ENCODE data around the gene IGSF9. TPM values are rescaled to one million over a fixed set of nuclear protein-coding genes. Genes with fewer than 3 reads are reported as not detected.

Gene IGSF9
- total and polyA plus RNA-seq, 2 of the 13 experiments (the other 11 are each of a cell fraction or from before 2014, with no cell fraction given) = 0.03 TPM; not detected in 1

GRCh38 chr1:159922511-159923202, 22.8 kb downstream of the IGSF9 start (continued):
- TF ChIP-seq, protein P1, sequence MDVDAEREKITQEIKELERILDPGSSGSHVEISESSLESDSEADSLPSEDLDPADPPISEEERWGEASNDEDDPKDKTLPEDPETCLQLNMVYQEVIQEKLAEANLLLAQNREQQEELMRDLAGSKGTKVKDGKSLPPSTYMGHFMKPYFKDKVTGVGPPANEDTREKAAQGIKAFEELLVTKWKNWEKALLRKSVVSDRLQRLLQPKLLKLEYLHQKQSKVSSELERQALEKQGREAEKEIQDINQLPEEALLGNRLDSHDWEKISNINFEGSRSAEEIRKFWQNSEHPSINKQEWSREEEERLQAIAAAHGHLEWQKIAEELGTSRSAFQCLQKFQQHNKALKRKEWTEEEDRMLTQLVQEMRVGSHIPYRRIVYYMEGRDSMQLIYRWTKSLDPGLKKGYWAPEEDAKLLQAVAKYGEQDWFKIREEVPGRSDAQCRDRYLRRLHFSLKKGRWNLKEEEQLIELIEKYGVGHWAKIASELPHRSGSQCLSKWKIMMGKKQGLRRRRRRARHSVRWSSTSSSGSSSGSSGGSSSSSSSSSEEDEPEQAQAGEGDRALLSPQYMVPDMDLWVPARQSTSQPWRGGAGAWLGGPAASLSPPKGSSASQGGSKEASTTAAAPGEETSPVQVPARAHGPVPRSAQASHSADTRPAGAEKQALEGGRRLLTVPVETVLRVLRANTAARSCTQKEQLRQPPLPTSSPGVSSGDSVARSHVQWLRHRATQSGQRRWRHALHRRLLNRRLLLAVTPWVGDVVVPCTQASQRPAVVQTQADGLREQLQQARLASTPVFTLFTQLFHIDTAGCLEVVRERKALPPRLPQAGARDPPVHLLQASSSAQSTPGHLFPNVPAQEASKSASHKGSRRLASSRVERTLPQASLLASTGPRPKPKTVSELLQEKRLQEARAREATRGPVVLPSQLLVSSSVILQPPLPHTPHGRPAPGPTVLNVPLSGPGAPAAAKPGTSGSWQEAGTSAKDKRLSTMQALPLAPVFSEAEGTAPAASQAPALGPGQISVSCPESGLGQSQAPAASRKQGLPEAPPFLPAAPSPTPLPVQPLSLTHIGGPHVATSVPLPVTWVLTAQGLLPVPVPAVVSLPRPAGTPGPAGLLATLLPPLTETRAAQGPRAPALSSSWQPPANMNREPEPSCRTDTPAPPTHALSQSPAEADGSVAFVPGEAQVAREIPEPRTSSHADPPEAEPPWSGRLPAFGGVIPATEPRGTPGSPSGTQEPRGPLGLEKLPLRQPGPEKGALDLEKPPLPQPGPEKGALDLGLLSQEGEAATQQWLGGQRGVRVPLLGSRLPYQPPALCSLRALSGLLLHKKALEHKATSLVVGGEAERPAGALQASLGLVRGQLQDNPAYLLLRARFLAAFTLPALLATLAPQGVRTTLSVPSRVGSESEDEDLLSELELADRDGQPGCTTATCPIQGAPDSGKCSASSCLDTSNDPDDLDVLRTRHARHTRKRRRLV (CRISPR knock-in tag; IDR thresholded peaks at IDR 0.05) = no peak
- no peak for TF ChIP-seq LCORL (IDR thresholded peaks at IDR 0.05)
- TF ChIP-seq LCORL (CRISPR knock-in tag; IDR thresholded peaks at IDR 0.05) = no peak

DNA sequence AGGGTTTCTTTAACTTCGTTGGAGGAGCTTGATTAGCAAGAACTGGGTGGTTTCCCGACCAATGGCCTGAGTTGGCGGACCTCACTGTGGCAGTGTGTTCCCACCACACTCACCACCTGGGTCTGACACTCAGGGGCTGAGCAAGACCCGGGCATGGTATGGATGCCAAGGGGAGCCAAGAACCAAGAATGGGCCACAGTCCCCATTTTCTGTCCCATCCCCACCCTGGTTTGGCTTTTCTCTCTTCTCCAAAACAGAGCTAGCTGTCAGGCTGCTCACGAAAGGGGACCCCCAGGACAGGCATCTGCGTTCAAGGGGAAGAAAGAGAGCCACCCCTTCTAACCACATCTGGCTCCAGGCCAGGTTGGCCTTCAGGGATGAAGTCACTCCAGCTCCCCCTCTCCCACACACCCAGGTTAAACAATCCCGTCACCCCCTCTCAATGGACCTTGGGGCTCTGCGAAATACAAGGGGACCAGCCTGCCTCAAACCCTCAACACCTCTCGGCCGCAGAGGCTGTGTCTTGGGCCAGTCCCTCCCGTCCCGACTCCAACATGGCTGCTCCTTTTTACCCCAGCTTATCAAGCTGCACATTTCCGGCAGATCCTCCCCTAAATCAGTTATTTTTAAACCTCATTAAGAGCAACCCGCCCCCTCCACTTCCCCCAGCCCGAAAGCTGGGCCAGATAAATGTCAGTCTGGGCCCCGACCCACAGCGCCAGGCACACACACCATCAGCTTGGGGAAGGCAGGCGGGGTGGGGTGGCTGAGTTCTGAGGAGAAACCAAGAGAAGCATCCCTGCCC, 23.5 kb downstream of the IGSF9 start:
- peaks cover 41% of the 10 kb centered on the region for H3K4me1 ChIP-seq (ENCODE audit: insufficient read depth, low read length)
- H4K20me1 ChIP-seq (ENCODE audit: insufficient read depth, low read length) = no peaks in the 10 kb centered on the region
- TF ChIP-seq ZFP41 (CRISPR knock-in tag; IDR thresholded peaks at IDR 0.05; ENCODE audit: borderline replicate concordance) (no peak), RFXANK (CRISPR knock-in tag; IDR thresholded peaks at IDR 0.05) (no peak)
- TF ChIP-seq, protein P2, sequence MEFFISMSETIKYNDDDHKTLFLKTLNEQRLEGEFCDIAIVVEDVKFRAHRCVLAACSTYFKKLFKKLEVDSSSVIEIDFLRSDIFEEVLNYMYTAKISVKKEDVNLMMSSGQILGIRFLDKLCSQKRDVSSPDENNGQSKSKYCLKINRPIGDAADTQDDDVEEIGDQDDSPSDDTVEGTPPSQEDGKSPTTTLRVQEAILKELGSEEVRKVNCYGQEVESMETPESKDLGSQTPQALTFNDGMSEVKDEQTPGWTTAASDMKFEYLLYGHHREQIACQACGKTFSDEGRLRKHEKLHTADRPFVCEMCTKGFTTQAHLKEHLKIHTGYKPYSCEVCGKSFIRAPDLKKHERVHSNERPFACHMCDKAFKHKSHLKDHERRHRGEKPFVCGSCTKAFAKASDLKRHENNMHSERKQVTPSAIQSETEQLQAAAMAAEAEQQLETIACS (CRISPR knock-in tag; IDR thresholded peaks at IDR 0.05) = no peak
- TF ChIP-seq, protein P3, sequence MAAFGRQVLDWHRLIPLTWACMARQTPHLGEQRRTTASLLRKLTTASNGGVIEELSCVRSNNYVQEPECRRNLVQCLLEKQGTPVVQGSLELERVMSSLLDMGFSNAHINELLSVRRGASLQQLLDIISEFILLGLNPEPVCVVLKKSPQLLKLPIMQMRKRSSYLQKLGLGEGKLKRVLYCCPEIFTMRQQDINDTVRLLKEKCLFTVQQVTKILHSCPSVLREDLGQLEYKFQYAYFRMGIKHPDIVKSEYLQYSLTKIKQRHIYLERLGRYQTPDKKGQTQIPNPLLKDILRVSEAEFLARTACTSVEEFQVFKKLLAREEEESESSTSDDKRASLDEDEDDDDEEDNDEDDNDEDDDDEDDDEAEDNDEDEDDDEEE (CRISPR knock-in tag; IDR thresholded peaks at IDR 0.05) = no peak
- no peak overlapping the region for H3K9ac ChIP-seq (ENCODE audit: insufficient read depth, low read depth, low read length)
- no peaks in the 10 kb centered on the region for H3K9me3 ChIP-seq (ENCODE audit: low read length)
- no peaks in the 10 kb centered on the region for H3K36me3 ChIP-seq (replicated peaks in 1 of 2; ENCODE audit: control insufficient read depth in 1 of 2, insufficient read depth in 2 of 2, low read length in 2 of 2)
- in situ Hi-C loops (cut with HindIII; ENCODE audit: extremely low pct_ligation_motif_present, low pct_unique_long_range_greater_than_20kb) (no loop called here), intact Hi-C loops (cut with micrococcal nuclease; ENCODE audit: unreplicated experiment) (no loop called here)
- no TSS peak for BruUV-seq (replicated peaks)
- ATAC-seq (no peak), DNase-seq (ENCODE audit: low spot score) (no peak), FAIRE-seq (no peak)
- H3K27ac ChIP-seq (ENCODE audit: extremely low read length, insufficient read depth, low read length) = no peak overlapping the region
- WGBS (ENCODE audit: low lambda C conversion rate) = 70% methylated on average over 14 of the region's 18 CpGs
- ChIA-PET CTCF (ENCODE audit: low intra/inter-chr PET ratio, low total read pairs) (no interaction called here), POLR2A (no interaction called here)
- 0 out of 2 replicates have a peak overlapping the region, but pooled peaks have one; percentile 66 for H3K4me2 ChIP-seq (ENCODE audit: low read depth, low read length)
- H2AFZ ChIP-seq (ENCODE audit: low read length) = no peak overlapping the region
- H3K27me3 ChIP-seq (ENCODE audit: control insufficient read depth in 1 of 2, insufficient read depth in 2 of 2, low read length in 2 of 2) = peaks cover 5 to 21% of the 10 kb centered on the region in 2 experiments; a peak in 4 of 5 replicates
- H3K79me2 ChIP-seq (ENCODE audit: insufficient read depth, low read length) = no peaks in the 10 kb centered on the region
- H3K4me3 ChIP-seq (replicated peaks in 1 of 3; ENCODE audit: insufficient read depth in 1 of 3, low read depth in 2 of 3, low read length in 3 of 3) = no peak overlapping the region
